HG03097 (cell line): Measurements from ENCODE around the gene KDM4B.

ENCODE experiments used
- ATAC-seq: cut with Tn5 transposase; IDR thresholded peaks from one replicate; pipeline ENCODE4 v1.9.1; 2021; ENCODE audit not compliant: unreplicated experiment, low FRiP score

The KDM4B gene

GRCh38 chr19:5099701-5100221 is 130.8 kb downstream of the KDM4B start:
- ATAC-seq: no peak

- no peak for ATAC-seq
These were observed 133.0 kb downstream of the KDM4B start for GRCh38 chr19:5101871-5102270.

DNA sequence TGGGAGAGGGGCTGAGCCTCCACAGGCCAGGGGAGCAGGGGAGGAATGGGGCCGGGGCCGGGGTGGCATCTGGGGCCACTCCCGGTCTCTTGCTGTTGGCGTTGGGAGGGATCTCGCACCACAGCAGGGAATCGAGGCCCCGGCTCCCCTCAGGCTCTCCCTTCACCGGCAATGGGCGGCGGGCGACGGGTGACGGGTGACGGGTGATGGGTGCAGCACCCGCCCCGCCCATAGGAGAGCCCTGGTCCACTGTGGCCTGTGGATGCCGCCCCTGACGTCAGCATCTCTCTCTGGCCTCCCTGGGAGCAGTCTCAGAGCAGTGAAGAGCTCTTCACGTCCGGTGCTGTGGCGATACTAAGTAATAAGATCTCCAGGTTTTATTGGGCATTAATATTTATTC is 133.6 kb downstream of the KDM4B start:
- ATAC-seq: no peak

DNA sequence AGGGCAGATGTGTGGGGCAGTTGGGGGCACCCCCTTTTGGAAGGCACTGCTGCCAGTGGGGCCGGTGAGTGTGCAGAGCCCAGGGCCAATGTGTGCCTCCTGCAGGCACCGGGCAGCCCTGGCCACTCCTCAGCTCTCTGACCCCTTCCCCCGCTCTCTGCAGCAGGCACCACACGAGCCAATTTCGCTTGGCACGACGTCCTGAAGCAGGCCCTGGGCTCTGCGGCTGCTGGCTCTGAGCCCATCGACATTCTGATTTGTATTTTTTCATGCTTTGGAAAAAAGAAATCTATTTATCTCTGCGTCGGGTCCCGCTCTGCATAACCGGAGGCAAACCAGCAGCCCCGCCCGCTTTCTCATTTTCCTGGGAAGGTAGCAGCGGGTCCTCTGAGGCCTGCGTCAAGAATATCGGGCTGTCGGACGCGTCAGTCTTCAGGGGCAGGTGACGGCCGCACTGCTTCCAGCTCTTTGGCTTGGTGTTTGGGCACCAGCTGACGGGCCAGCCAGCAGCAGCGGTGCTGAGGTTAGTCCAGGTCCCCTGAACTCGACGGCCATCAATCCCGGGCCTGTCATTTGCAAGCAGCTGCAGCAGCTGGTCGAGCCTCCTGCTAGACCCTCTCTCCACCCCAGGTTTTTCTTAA is 134.3 kb downstream of the KDM4B start:
- no peak for ATAC-seq

DNA sequence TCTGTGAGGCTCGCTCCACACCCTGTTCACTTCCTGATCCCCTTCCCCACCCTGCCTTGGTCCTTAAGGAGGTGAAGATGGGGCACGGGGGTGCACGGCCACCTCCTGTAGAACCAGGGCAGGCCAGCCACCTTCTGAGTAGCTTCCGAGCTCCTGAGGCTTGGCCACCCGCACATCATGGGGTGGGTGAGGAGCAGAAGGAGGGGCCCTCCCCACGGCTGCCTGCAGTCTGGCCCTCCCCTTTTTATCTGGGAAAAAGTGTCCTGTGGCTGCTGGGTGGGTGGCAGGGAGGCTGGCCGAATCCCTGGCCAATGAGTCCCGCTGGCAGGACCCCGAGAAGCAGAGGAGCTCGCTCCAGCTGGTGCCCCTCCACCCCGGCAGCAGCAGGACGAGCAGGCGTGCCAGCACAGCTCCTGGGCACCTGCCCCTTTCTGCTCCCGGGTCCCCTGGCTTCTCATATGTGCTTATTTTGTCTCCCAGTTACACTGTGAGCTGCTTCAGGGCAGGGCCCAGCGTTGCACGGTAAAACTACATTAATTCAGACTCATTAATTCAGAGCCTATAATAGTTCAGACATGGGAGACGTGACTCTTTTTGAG is 135.0 kb downstream of the KDM4B start:
- ATAC-seq: no peak

DNA sequence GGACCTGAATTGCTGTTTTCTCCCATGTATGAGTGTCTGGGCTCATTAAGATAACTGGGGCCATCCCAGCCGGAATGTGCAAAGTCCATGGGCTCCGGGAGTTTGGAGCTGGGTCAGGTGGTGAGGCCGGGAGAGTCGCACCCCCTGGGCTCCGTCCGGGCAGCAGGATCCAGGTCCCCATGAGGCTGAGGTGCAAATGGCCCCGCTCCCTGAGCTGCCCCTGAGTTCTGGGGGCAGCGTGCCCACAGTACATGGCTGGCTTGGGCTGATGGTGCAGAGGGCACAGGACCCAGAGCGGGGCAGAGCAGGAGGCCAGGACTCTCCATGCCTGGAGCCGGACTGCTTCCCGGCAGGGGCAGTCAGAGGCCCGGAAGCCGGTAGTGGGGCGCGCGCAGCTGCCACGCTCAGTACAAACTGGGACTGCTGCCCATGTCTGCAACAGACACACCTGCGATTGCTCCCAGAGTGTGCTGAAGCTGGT is 136.0 kb downstream of the KDM4B start:
- ATAC-seq: no peak

DNA sequence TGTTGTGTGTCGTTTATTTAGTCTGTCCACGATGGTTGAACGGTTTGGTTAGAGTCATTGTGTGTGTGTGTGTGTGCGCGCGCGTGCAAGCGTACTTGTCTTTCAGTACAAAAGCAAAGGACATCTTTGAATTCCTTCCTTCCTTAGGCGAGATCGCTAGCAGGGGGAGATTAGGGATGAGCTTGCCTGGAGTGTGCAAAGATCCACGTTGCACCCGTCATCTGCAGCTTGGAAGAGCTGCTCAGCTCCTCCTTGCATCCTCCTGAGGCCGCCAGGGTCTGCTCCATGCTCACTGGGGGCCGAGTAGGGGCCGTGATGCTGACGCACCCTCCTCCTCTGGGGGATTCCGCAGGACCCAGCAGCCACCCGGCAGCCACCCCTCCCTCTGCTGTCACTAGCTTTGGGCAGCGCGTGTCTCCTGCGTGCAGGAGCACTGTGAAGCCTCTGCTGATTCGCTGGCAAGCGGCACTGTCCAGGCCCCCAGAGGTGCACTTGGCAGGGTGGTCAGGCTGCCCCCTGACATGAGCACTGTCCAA is 137.3 kb downstream of the KDM4B start:
- no peak for ATAC-seq

- ATAC-seq: no peak
These were observed 138.1 kb downstream of the KDM4B start for GRCh38 chr19:5106971-5107370.

DNA sequence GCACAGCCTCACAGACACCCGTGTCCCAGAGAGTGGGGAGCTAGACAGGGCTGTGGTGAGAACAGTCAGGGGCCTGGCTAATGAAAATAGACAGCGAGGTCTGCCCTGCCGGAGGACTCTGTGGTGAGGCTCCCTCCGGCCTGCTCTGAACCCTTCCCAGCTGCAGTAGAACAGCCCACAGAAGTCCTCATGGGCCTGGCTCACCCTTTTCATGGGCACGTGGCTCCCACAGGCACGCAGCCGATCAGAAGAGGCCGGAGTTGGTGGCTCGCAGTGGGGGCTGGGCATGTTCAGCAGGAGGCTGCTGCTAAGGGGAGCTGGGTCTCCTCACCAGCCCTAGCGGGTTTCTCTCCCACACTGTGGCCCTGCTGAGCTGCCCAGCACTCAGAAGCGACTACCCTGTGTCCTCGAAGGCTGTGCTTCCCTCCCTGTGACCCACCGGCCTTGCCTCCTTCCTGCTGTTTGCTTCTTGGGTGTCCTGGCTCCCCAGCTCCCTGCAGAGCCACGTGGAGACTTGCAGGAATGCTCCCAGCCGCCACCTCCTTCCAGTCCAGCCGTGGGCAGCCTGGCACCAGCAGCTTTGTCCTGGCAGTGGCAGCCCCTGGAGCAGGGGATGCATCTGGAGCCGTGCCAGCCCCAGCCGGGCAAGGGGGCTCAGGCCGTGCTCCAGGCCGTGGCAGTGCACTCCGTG is 138.7 kb downstream of the KDM4B start:
- ATAC-seq: no peak

- no peak for ATAC-seq
These were observed 139.2 kb downstream of the KDM4B start for GRCh38 chr19:5108123-5108596.

DNA sequence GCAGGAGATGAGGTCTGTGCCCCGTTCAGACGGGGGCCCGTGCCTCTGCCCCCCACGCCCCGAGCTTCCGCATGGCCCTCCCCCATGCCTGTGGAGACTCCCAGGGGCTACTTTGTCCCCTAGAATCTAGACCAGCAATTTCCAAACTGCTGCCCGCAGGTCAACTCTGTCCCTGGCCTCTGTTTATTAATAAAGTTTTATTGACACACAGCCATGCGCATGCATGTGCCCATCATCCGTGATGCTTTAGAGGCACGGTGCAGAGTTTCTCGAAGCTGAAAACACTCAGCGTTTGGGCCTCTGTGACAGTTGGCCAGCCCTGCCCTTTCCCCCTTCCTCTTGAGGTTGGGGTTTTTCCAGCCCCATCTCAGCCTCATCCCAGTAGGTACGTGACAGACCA is 140.0 kb downstream of the KDM4B start:
- no peak for ATAC-seq

DNA sequence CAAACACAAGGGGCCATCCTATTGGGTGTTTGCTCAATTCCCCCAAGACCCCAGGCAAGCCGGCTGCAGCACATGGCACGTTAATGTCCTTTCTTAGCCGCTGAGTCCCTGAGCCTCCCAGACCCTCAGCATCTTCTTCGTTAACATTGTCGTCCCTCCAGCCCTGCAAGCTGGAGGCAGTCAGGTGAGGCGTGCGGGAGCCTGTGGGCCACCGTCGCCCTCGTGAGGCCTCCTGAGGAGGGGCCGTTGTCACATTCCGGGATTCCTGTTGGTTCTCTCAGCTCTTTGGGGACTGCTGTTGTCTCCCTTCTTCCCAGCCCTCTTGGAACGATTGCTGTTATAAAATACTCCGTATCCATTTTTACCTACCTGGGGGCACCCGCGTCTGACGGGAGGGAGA is 140.6 kb downstream of the KDM4B start:
- no peak for ATAC-seq

GRCh38 chr19:5110546-5110945 is 141.6 kb downstream of the KDM4B start:
- ATAC-seq: no peak

- no peak for ATAC-seq
These were observed 142.1 kb downstream of the KDM4B start for GRCh38 chr19:5111051-5111450.

- ATAC-seq: no peak
These were observed 143.3 kb downstream of the KDM4B start for GRCh38 chr19:5112175-5112574.

DNA sequence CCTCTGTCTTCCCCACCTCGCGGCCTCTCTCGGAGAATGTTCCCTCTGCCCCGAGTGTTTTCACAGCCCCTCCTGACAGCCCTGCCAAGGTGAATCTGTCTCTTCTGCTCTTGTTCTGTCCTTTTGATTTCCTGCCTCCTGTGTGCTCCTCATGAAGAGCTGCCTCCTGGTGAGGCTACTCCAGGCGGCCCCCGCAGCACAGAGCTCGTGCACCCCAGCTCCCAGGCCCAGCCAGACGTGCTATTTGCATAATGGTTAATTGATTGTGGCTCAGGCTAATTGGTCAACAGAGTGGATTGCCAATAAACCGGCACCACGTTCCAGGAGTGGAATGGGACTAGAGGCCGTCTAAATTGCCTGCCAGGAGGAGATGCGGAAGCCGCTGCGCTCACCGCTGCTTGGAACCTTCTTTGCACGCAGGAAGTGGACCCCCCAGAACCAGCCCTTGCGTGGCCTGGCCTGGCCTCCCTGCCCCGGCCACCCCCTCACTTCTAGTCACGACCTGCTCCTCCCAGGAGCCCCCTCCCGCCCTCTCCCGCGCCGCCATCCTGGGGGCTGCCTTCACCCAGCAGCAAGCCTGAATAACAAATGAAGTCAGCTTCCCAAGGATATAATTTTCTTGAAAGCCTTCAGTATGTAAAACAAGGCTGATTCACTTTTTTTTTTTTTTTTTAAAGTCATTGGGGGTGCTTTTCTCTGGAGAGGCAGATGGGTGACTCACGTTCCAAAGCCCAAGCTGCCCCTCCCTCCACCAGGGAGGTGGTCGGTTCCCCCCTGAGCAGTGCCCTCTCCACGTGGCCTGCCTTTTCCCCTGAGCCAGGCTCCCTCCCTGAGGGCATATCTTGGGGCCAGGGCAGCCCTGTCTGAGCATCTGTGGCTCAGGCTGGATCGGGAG is 144.0 kb downstream of the KDM4B start:
- no peak for ATAC-seq

- no peak for ATAC-seq
These were observed 145.0 kb downstream of the KDM4B start for GRCh38 chr19:5113633-5114586.

DNA sequence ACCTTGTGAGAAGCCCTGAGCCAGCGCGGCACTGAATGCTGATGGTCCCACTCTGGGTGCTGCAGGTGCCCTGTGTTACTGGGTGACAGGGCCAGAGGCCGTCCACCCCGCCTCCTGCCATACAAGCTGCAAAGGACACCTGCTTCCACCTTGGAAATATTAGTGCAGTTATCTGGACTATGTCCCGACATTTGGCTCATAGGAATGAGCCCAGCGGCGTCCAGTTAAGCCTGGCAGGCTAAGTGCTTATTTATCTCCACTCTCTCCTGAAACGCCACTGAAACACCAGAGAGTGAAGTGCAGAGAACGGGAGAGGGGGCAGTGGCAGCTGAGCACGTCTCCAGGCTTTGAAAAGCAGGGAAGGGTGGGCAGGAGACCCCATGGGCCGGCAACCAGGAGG is 145.8 kb downstream of the KDM4B start:
- no peak for ATAC-seq

GRCh38 chr19:5115351-5115750 is 146.4 kb downstream of the KDM4B start:
- no peak for ATAC-seq
